Measurements from ENCODE around the gene FAM228A.

- TF ChIP-seq, protein P1, sequence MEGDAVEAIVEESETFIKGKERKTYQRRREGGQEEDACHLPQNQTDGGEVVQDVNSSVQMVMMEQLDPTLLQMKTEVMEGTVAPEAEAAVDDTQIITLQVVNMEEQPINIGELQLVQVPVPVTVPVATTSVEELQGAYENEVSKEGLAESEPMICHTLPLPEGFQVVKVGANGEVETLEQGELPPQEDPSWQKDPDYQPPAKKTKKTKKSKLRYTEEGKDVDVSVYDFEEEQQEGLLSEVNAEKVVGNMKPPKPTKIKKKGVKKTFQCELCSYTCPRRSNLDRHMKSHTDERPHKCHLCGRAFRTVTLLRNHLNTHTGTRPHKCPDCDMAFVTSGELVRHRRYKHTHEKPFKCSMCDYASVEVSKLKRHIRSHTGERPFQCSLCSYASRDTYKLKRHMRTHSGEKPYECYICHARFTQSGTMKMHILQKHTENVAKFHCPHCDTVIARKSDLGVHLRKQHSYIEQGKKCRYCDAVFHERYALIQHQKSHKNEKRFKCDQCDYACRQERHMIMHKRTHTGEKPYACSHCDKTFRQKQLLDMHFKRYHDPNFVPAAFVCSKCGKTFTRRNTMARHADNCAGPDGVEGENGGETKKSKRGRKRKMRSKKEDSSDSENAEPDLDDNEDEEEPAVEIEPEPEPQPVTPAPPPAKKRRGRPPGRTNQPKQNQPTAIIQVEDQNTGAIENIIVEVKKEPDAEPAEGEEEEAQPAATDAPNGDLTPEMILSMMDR (IDR thresholded peaks at IDR 0.05; ENCODE audit: insufficient read depth, low read length, poor library complexity, severe bottlenecking): no peak
- no peak for TF ChIP-seq EZH2phosphoT487 (conservative IDR thresholded peaks at IDR 0.05; ENCODE audit: low read length)
Observed at GRCh38 chr2:24238158-24238557, 63.3 kb downstream of the FAM228A start.

Measured in SU-DHL-6 (cell line).